Smooth muscle cell of the coronary artery (primary cell): Measurements from ENCODE around the gene RDH16. TPM values are rescaled to one million over a fixed set of nuclear protein-coding genes. Genes with fewer than 3 reads are reported as not detected.

Experiments
- total RNA-seq: library from RNA; depleted of rRNA; stranded (reverse); fragments of >200 nt; gene quantifications from 2 replicates; pipeline ENCODE4 v1.2.3, GENCODE V29; 2014; ENCODE audit warnings: low replicate concordance

The RDH16 gene, protein sequence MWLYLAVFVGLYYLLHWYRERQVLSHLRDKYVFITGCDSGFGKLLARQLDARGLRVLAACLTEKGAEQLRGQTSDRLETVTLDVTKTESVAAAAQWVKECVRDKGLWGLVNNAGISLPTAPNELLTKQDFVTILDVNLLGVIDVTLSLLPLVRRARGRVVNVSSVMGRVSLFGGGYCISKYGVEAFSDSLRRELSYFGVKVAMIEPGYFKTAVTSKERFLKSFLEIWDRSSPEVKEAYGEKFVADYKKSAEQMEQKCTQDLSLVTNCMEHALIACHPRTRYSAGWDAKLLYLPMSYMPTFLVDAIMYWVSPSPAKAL
- total RNA-seq, result under 0.01 and 0.08 TPM in 2 replicates

DNA sequence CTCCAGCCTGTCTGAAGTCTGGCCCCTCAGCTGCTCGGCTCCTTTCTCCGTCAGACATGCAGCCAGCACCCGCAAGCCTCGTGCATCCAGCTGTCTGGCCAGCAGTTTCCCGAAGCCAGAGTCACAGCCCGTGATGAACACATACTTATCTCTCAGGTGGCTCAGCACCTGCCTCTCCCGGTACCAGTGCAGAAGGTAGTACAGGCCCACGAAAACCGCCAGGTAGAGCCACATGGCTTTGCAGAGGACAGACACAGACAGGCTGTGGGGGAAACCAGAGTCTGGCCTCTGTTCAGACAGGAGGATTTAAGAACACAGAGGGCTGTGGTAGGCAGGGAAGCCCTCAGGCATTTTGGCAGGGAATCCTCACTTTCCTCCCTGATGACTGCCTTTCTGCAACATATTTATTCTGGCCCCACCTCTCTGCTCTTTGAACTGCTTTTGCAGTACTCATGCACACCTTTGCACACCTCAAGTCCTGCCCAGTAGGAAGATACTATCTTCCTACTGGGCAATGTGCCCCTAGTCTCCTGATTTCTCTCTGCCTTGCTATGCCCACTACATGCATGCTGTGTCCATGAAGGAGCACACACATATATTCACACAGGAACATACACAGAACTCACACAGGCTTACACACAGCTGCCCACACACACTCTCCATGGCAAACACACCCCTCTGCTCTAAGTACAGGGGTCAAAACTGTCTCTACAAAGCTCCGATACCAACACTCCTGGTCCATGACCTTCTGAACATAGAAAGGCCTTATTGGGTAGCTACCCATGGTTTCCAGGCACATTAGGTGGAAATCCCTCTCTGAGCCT is at the start of gene RDH16:
TSS of gene RDH16 (minus strand) at position 380 of the 824 bp plus-strand sequence. CDS start at position 234, 146 bp downstream.

DNA sequence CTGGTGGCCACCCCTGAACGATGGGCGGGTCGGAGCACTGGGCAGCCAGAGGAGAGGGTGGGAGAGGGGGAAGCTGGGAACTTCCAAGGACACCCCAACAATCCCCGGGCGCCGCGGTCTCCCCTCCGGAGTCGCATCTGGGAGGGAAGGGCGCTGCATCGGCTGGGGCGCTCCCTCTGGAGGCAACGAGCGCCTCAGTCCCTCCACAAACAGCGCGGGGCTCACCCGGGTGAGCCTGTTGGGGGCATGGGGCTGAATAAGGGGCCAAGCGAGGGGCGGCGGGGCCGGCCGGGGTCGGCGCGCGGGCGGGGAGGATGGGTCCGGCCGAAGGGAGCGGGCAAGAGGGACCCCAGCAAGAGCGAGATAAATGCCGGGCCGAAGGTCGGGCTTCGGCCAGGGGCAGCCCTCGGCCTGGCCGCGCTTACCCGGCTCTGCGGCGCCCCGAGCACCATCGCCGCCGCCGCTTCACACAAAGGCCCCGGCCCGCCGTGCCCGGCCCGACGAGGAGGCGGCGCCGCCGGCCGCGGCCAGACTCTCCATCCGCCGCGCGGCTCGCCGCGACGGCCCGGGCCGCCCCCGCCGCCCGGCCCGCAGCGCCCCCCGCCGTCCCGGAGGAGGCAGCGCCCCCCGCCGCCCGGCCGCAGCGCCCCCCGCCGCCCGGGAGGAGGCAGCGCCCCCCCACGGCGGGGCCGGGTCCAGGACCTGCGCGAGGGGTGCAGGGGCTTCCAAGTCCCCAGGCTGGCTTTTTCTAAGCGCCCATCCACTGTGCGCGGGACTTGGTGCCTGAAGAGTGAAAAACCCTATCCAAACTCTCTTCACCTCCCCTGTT is 48.8 kb upstream of the RDH16 start, which contains the start of gene ZBTB39:
TSS of gene ZBTB39 (minus strand) at position 567 of the 829 bp plus-strand sequence. CDS start 1,629 bp downstream, outside the sequence.

DNA sequence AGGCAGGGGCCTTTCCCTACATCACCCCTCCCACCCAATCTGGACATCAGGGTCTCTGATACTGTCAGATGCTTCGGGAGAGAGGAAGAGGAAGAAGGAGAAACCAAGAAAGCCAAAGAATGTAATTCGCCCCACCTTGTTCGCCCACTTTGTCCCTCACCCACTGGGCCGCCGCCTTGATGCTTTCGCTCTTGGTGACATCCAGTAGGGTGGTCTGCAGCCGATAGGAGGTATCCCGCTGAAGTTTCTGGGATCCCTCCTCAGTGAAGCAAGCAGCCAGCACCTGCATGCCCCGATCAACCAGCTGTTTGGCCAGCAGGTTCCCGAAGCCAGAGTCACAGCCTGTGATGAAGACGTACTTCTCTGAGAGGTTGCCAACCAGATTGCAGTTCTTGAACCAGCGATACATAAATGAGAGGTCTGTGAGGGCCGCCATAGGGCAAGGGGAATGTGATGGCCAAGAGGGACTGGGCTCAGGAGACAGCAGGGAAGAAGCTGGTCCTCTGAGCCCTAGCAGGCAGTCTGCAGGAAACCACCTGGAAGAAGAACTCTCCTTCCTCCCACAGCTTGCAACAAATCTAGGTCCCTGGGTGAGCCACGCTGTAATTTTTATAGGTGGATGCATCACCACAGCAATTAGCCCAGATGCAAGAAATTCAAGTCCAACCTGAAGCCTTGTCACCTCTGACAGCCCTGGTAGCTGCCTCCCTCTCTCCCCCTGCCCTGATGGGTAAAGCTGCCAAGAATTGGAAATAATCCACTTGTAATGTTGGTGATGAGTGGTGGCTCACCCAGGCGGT is 23.4 kb downstream of the RDH16 start, which contains the start of gene SDR9C7:
TSS of gene SDR9C7 (minus strand) at position 583 of the 800 bp plus-strand sequence. CDS start at position 436, 147 bp downstream.

Other genes starting within 250 kb of the RDH16 start
- 1,430 and 1,456 TPM in 2 replicates for gene NACA, start 232.3 kb downstream of the RDH16 start, total RNA-seq
- gene PRIM1, start 205.3 kb downstream of the RDH16 start, total RNA-seq, result 3.8 and 5.7 TPM in 2 replicates
- 0.35 and 0.53 TPM in 2 replicates for gene HSD17B6, start 194.3 kb downstream of the RDH16 start, total RNA-seq
- gene SDR9C7, start 23.2 kb downstream of the RDH16 start, total RNA-seq, result not detected in 2 replicates
- 2.6 and 3.7 TPM in 2 replicates for gene ZBTB39, start 48.9 kb upstream of the RDH16 start, total RNA-seq
- not detected in 2 replicates for gene TAC3, start 58.9 kb upstream of the RDH16 start, total RNA-seq
- 0.12 and 0.30 TPM in 2 replicates for gene MYO1A, start 92.5 kb upstream of the RDH16 start, total RNA-seq
- 3.5 and 4.4 TPM in 2 replicates for gene NEMP1, start 121.2 kb upstream of the RDH16 start, total RNA-seq
- gene NAB2, start 131.5 kb upstream of the RDH16 start, total RNA-seq, result 31.4 and 48.7 TPM in 2 replicates
- gene STAT6, start 153.8 kb upstream of the RDH16 start, total RNA-seq, result 52.4 and 101 TPM in 2 replicates
- 245 and 1,121 TPM in 2 replicates for gene LRP1, start 170.9 kb upstream of the RDH16 start, total RNA-seq
- gene LRP1-AS, start 190.0 kb upstream of the RDH16 start, total RNA-seq, result not detected in 2 replicates